H9 (cell line): Measurements from ENCODE around the gene TBRG1. TPM values are rescaled to one million over a fixed set of nuclear protein-coding genes. Genes with fewer than 3 reads are reported as not detected.

ENCODE experiments used
- DNase-seq: peaks from one replicate; pipeline ENCODE4 v3.0.0-alpha.2; 2017
- H2AFZ ChIP-seq: one replicate; pipeline ENCODE4 v1.6.1; 2013; ENCODE audit warnings: mild to moderate bottlenecking, low read length, control low read depth, moderate library complexity
- H2AK5ac ChIP-seq: 2 replicates; pipeline ENCODE4 v1.6.1; 2013; ENCODE audit warnings: low read length, control low read depth, mixed read lengths; ENCODE audit not compliant: insufficient read length
- H2BK120ac ChIP-seq: one replicate; pipeline ENCODE4 v1.6.1; 2013; ENCODE audit warnings: low read depth, mild to moderate bottlenecking, low read length, control low read depth, inconsistent platforms; ENCODE audit not compliant: poor library complexity, severe bottlenecking
- H2BK12ac ChIP-seq: 2 replicates; pipeline ENCODE4 v1.6.1; 2013; ENCODE audit warnings: low read length, control low read depth, mixed read lengths, low read depth; ENCODE audit not compliant: insufficient read length
- H2BK15ac ChIP-seq: 2 replicates; pipeline ENCODE4 v1.6.1; 2013; ENCODE audit warnings: low read depth, low read length, control low read depth
- H2BK20ac ChIP-seq: one replicate; pipeline ENCODE4 v1.6.1; 2013; ENCODE audit warnings: low read depth, mild to moderate bottlenecking, low read length, control low read depth, inconsistent platforms; ENCODE audit not compliant: poor library complexity, severe bottlenecking
- H2BK5ac ChIP-seq: 2 replicates; pipeline ENCODE4 v1.6.1; 2013; ENCODE audit warnings: low read length, control low read depth, mixed read lengths; ENCODE audit not compliant: insufficient read length
- H3K14ac ChIP-seq: 2 replicates; pipeline ENCODE4 v1.6.1; 2013; ENCODE audit warnings: low read length, control low read depth; ENCODE audit not compliant: insufficient read depth
- H3K18ac ChIP-seq: 2 replicates; pipeline ENCODE4 v1.6.1; 2013; ENCODE audit warnings: low read depth, mild to moderate bottlenecking, mixed read lengths, low read length, control low read depth; ENCODE audit not compliant: insufficient read length
- H3K23ac ChIP-seq: 2 replicates; pipeline ENCODE4 v1.6.1; 2013; ENCODE audit warnings: low read length, control low read depth, mixed read lengths, low read depth; ENCODE audit not compliant: insufficient read length
- H3K23me2 ChIP-seq: 2 replicates; pipeline ENCODE4 v1.6.1; 2013; ENCODE audit warnings: low read depth, mild to moderate bottlenecking, mixed read lengths, low read length, control low read depth; ENCODE audit not compliant: insufficient read length, poor library complexity, severe bottlenecking
- H3K27ac ChIP-seq: 2 replicates; pipeline ENCODE4 v1.5.1; 2013; ENCODE audit warnings: low read length, control low read depth, mixed read lengths, low read depth; ENCODE audit not compliant: insufficient read length
- H3K27me3 ChIP-seq: 2 replicates; pipeline ENCODE4 v1.6.1; 2013; ENCODE audit warnings: low read length, control low read depth, inconsistent platforms; ENCODE audit not compliant: insufficient read depth
- H3K4ac ChIP-seq: 2 replicates; pipeline ENCODE4 v1.6.1; 2013; ENCODE audit warnings: low read depth, mild to moderate bottlenecking, control low read depth, inconsistent platforms, low read length, moderate library complexity
- H3K4me1 ChIP-seq: 2 replicates; pipeline ENCODE4 v1.6.1; 2013; ENCODE audit warnings: low read length, control low read depth, inconsistent platforms; ENCODE audit not compliant: insufficient read depth
- H3K4me2 ChIP-seq: 2 replicates; pipeline ENCODE4 v1.6.1; 2013; ENCODE audit warnings: low read length, control low read depth, mixed read lengths; ENCODE audit not compliant: insufficient read length, insufficient read depth
- H3K56ac ChIP-seq: 2 replicates; pipeline ENCODE4 v1.6.1; 2013; ENCODE audit warnings: low read depth, mild to moderate bottlenecking, mixed read lengths, low read length, control low read depth; ENCODE audit not compliant: insufficient read length
- H3K79me1 ChIP-seq: 2 replicates; pipeline ENCODE4 v1.6.1; 2013; ENCODE audit warnings: low read depth, mild to moderate bottlenecking, moderate library complexity, low read length, control low read depth, inconsistent platforms; ENCODE audit not compliant: insufficient read depth, poor library complexity, severe bottlenecking
- H3K79me2 ChIP-seq: 2 replicates; pipeline ENCODE4 v1.6.1; 2013; ENCODE audit warnings: low read length, control low read depth, inconsistent platforms; ENCODE audit not compliant: insufficient read depth
- H3K9ac ChIP-seq: 2 replicates; pipeline ENCODE4 v1.6.1; 2013; ENCODE audit warnings: low read length, control low read depth, mixed read lengths; ENCODE audit not compliant: insufficient read length; ENCODE audit errors: extremely low read depth
- H3K9me3 ChIP-seq: one replicate; pipeline ENCODE4 v1.6.1; 2013; ENCODE audit warnings: low read depth, low read length, inconsistent platforms; ENCODE audit not compliant: control insufficient read depth
- H3T11ph ChIP-seq: one replicate; pipeline ENCODE4 v1.6.1; 2013; ENCODE audit warnings: mild to moderate bottlenecking, low read length, control low read depth, inconsistent platforms
- H4K20me1 ChIP-seq: one replicate; pipeline ENCODE4 v1.6.1; 2013; ENCODE audit not compliant: control insufficient read depth, insufficient read length, insufficient read depth
- H4K5ac ChIP-seq: 2 replicates; pipeline ENCODE4 v1.6.1; 2013; ENCODE audit warnings: low read depth, mild to moderate bottlenecking, mixed read lengths, low read length, control low read depth; ENCODE audit not compliant: insufficient read length
- H4K8ac ChIP-seq: replicated peaks from 2 replicates; pipeline ENCODE4 v1.6.1; 2013; ENCODE audit warnings: low read length, control low read depth, mixed read lengths, low read depth; ENCODE audit not compliant: insufficient read length
- H4K91ac ChIP-seq: 2 replicates; pipeline ENCODE4 v1.6.1; 2013; ENCODE audit warnings: low read depth, mild to moderate bottlenecking, moderate library complexity, mixed read lengths, low read length, control low read depth; ENCODE audit not compliant: insufficient read length
- H3K27ac Mint-ChIP-seq, 3 experiments: 2 replicates in 2 of 3; 3 replicates in 1 of 3; pipeline ENCODE4 v1.8.0; 2020 to 2021; ENCODE audit warnings: mixed read lengths in 3 of 3, mild to moderate bottlenecking in 1 of 3, moderate library complexity in 1 of 3
- H3K27me3 Mint-ChIP-seq: 2 replicates; pipeline ENCODE4 v1.8.0; 2021; ENCODE audit warnings: low read depth, mild to moderate bottlenecking, moderate library complexity, mixed read lengths
- H3K36me3 Mint-ChIP-seq, 3 experiments: 2 replicates in 2 of 3; 3 replicates in 1 of 3; pipeline ENCODE4 v1.8.0; 2020 to 2021; ENCODE audit warnings: low read depth in 3 of 3, mixed read lengths in 3 of 3; ENCODE audit not compliant: insufficient read depth in 1 of 3
- H3K4me1 Mint-ChIP-seq, 2 experiments: 2 replicates each; pipeline ENCODE4 v1.8.0; 2020; ENCODE audit warnings: mixed read lengths in 2 of 2
- H3K4me3 Mint-ChIP-seq, 2 experiments: 2 replicates in 1 of 2; 3 replicates in 1 of 2; pipeline ENCODE4 v1.8.0; 2020 to 2021; ENCODE audit warnings: mild to moderate bottlenecking in 2 of 2, mixed read lengths in 2 of 2, moderate library complexity in 1 of 2
- H3K9me3 Mint-ChIP-seq, 2 experiments: 2 replicates in 1 of 2; 3 replicates in 1 of 2; pipeline ENCODE4 v1.8.0; 2020; ENCODE audit warnings: mild to moderate bottlenecking in 2 of 2, mixed read lengths in 2 of 2, moderate library complexity in 1 of 2
- WGBS: extraction: QIAGEN DNeasy Blood & Tissue Kit; methylation state at CpG from one replicate; pipeline ENCODE4 v1.1.7; 2013; ENCODE audit warnings: missing lambda C conversion rate, low lambda C conversion rate, mixed read lengths; ENCODE audit not compliant: insufficient read length; ENCODE audit errors: extremely low coverage; 5-methylcytosine and 5-hydroxymethylcytosine counted together
- total RNA-seq: library from RNA; stranded (reverse); gene quantifications from 2 replicates; pipeline ENCODE4 v1.2.1, GENCODE V29; 2021
- TF ChIP-seq, protein P1 (sequence below): fragments of 200-600 bp; sonication (generic); conservative IDR thresholded peaks from 3 replicates; pipeline ENCODE4 v1.8.0; 2021; ENCODE audit warnings: antibody characterized with exemption, mild to moderate bottlenecking

TBRG1 gene
- total RNA-seq, 1 experiment from 2014 or later, result 23.9 TPM

DNA sequence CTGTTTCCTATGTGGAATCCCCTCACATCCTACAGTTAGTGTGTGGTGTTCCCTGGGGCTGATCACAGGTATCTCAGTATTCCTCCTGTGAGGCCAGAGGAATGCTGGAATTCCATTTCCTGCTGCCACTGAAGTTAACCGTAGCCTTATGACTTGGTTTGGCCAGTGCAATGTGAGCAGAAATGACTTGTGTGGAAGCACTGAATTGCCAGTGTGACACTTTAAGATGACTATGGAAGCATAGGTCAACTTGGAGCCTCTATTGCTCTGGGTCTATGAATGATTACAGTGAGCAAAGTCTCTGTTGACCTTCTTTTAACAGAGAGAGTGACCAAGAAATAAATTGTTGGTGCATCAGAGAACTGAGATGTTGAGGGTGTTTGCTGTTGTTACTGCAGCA is 16.5 kb downstream of the TBRG1 start:
- TF ChIP-seq, protein P1, sequence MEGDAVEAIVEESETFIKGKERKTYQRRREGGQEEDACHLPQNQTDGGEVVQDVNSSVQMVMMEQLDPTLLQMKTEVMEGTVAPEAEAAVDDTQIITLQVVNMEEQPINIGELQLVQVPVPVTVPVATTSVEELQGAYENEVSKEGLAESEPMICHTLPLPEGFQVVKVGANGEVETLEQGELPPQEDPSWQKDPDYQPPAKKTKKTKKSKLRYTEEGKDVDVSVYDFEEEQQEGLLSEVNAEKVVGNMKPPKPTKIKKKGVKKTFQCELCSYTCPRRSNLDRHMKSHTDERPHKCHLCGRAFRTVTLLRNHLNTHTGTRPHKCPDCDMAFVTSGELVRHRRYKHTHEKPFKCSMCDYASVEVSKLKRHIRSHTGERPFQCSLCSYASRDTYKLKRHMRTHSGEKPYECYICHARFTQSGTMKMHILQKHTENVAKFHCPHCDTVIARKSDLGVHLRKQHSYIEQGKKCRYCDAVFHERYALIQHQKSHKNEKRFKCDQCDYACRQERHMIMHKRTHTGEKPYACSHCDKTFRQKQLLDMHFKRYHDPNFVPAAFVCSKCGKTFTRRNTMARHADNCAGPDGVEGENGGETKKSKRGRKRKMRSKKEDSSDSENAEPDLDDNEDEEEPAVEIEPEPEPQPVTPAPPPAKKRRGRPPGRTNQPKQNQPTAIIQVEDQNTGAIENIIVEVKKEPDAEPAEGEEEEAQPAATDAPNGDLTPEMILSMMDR, result no peak
- no peaks in the 10 kb centered on the region for H3K79me1 ChIP-seq
- WGBS, result no CpG with 5 or more reads among the region's 1 CpG
- H3K18ac ChIP-seq, result no peak overlapping the region
- no peaks in the 10 kb centered on the region for H3K27me3 ChIP-seq
- H3K23ac ChIP-seq, result no peak overlapping the region
- H2BK20ac ChIP-seq, result no peak overlapping the region
- H3K23me2 ChIP-seq, result no peaks in the 10 kb centered on the region
- H2AK5ac ChIP-seq, result no peak overlapping the region
- peaks cover 0 to 3% of the 10 kb centered on the region in 2 experiments; a peak in 1 of 5 replicates for H3K9me3 Mint-ChIP-seq
- no peak overlapping the region for H3T11ph ChIP-seq
- H4K20me1 ChIP-seq, result no peaks in the 10 kb centered on the region
- no peak overlapping the region for H2AFZ ChIP-seq
- no peak overlapping the region for H2BK120ac ChIP-seq
- no peak overlapping the region for H4K91ac ChIP-seq
- no peak overlapping the region for H3K9ac ChIP-seq
- no peaks in the 10 kb centered on the region for H3K79me2 ChIP-seq
- no peak overlapping the region for H3K4me3 Mint-ChIP-seq
- H2BK5ac ChIP-seq, result no peak overlapping the region
- H2BK15ac ChIP-seq, result no peak overlapping the region
- peak overlapping the region in 1 of 3 experiments; percentile 12; a peak in 1 of 7 replicates for H3K27ac Mint-ChIP-seq
- no peaks in the 10 kb centered on the region for H3K27me3 Mint-ChIP-seq
- no peak overlapping the region for H3K14ac ChIP-seq
- H3K27ac ChIP-seq, result no peak overlapping the region
- no peak overlapping the region for H4K8ac ChIP-seq
- no peak overlapping the region for H3K4me2 ChIP-seq
- H3K36me3 Mint-ChIP-seq, result peaks cover 0 to 48% (median 19%) of the 10 kb centered on the region in 3 experiments; a peak in 6 of 7 replicates
- H3K4ac ChIP-seq, result no peak overlapping the region
- no peak overlapping the region for H2BK12ac ChIP-seq
- no peak overlapping the region for H3K56ac ChIP-seq
- no peak for DNase-seq
- H3K4me1 Mint-ChIP-seq, result peaks cover 3 to 6% of the 10 kb centered on the region in 2 experiments
- no peak overlapping the region for H4K5ac ChIP-seq
- no peaks in the 10 kb centered on the region for H3K9me3 ChIP-seq
- H3K4me1 ChIP-seq, result peaks cover 3% of the 10 kb centered on the region; the same call in 1 of the 2 replicates
